Urinary bladder (tissue), 4 donors: Measurements from ENCODE around the gene FOXP1. TPM values are rescaled to one million over a fixed set of nuclear protein-coding genes. Genes with fewer than 3 reads are reported as not detected.

Experiments
- DNase-seq: peaks from one replicate; pipeline ENCODE4 v3.0.0-alpha.2; 2015; ENCODE audit errors: extremely low spot score
- H3K27ac ChIP-seq: one replicate; pipeline ENCODE4 v1.5.1; 2013; ENCODE audit warnings: low read depth, mild to moderate bottlenecking, moderate library complexity
- H3K36me3 ChIP-seq: one replicate; pipeline ENCODE4 v1.6.1; 2013; ENCODE audit warnings: mild to moderate bottlenecking, moderate library complexity; ENCODE audit not compliant: insufficient read depth
- H3K4me1 ChIP-seq: one replicate; pipeline ENCODE4 v1.6.1; 2013; ENCODE audit warnings: mild to moderate bottlenecking, moderate library complexity; ENCODE audit not compliant: insufficient read depth
- H3K4me3 ChIP-seq: one replicate; pipeline ENCODE4 v1.5.1; 2013; ENCODE audit warnings: low read depth, low read length
- WGBS: extraction: QIAGEN DNeasy Blood & Tissue Kit; methylation state at CpG from one replicate; pipeline ENCODE4 v1.1.7; 2013; 5-methylcytosine and 5-hydroxymethylcytosine counted together
- polyA plus RNA-seq: library from polyadenylated mRNA; stranded (reverse); fragments of 200-250 nt; gene quantifications from one replicate; pipeline ENCODE4 v1.2.3, GENCODE V29; 2013
- total RNA-seq: library from RNA; depleted of rRNA; stranded (reverse); fragments of >200 nt; gene quantifications from one replicate; pipeline ENCODE4 v1.2.3, GENCODE V29; 2014
- donor health status: healthy with polysubstance abuse.
- donor health status: healthy.

The FOXP1 gene
- total and polyA plus RNA-seq, 2 donors: 27.4 to 176 TPM

DNA sequence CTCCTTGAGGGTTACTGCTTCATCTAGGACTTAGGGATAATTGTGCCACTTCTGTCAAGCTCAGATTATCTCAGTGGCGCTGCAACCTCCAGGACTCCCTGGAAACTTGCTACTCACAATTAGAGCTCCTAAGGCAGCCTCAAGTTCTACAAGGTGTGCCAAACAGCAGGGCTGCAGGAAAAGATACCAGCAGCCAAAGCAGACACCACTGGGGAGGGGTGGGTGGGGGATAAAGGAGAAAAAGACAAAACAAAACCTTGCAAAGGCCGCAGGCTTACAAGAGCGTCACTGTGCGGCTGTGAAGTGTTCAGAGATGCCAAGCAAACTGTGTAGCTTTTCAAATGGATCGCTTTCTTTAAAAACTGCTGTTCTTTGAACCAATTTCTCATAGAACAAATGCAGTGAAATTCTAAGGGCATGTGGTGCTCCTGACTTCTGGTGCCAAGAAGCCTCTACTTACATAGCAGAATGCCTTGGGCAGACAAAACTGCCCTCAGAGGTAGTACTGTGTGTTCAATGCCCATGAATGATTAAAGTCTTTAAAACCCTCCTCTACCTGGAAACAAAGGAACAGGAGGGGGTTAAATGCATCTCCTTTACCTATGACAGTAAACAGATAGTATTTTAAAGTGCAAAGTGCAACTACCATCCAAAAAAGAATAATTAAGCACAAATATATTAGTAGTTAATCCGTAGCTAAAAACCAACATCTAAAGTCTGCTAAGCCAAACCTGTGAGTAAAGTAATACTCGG is 353.4 kb downstream of the FOXP1 start:
- peaks cover 1% of the 10 kb centered on the region for H3K4me1 ChIP-seq
- H3K4me3 ChIP-seq: no peak overlapping the region
- DNase-seq: no peak
- H3K36me3 ChIP-seq: no peaks in the 10 kb centered on the region
- no peak overlapping the region for H3K27ac ChIP-seq
- WGBS: 78% methylated on average over 7 of the region's 7 CpGs

GRCh38 chr3:71228156-71228866 is 355.2 kb downstream of the FOXP1 start:
- no peak overlapping the region for H3K4me3 ChIP-seq
- peaks cover 1% of the 10 kb centered on the region for H3K4me1 ChIP-seq
- WGBS: 85% methylated on average over 9 of the region's 9 CpGs
- H3K27ac ChIP-seq: no peak overlapping the region
- H3K36me3 ChIP-seq: no peaks in the 10 kb centered on the region
- no peak for DNase-seq

DNA sequence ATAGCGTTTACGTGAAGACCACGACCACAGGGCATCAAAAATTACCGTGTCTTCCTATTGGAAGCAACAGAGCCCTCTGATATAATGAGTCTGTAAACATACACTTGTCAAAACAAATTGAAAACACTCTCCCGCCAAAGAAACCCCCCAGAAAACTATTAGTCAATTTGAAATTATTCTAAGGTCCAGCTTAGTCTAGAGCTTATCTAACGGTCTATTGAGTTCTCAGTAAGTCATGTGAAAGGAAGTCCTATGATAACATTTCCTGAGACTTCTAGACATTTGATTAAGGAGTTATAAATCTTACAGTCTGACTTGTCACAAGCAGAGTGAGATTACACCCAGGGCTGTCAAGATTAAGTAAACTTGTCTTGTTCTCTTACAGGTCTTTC is 356.3 kb downstream of the FOXP1 start:
- peaks cover 1% of the 10 kb centered on the region for H3K4me1 ChIP-seq

DNA sequence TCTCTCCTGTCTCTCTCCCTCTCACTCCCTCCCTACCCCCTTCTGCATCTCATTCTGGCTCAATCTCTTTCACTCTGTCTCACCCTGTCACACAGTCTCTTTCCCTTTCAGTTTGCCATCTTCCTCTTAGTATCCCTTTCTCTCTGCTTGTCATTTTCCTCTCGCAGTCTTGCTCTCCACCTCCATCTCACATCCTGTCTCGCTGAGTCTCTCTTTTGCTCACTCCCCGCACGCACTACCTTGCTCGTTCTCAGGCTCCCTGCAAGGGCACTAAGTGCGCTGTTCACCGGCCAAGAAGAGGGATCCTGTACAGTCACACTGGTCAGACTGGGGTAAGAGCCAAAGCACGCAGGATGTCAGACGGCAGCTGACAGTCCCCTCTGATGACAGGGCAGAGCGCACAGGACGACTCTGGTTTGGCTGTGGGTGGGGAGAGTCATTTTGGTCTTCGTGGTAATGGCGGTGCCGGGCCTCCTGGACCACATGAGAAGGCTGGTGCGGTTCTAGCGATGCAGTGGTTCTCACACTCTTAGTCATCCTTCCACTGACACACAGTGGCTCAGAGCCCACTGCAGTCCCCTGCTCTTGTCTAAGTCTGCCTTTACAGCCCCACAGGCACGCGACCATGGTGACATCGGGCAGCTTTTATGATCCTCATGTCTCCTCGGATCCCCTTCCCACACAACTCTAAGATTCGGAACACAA is 356.8 kb downstream of the FOXP1 start:
- 72% methylated on average over 21 of the region's 21 CpGs for WGBS
- H3K36me3 ChIP-seq: no peaks in the 10 kb centered on the region
- no peak overlapping the region for H3K27ac ChIP-seq
- no peak overlapping the region for H3K4me3 ChIP-seq
- H3K4me1 ChIP-seq: peaks cover 1% of the 10 kb centered on the region
- DNase-seq: no peak

More for the DNA sequence above, 356.3 kb downstream of the FOXP1 start:
- Histone ChIP-seq H3K4me3 (no peak overlapping the region), H3K27ac (no peak overlapping the region), H3K36me3 (no peaks in the 10 kb centered on the region)
- no peak for DNase-seq
- 81% methylated on average over 6 of the region's 6 CpGs for WGBS

DNA sequence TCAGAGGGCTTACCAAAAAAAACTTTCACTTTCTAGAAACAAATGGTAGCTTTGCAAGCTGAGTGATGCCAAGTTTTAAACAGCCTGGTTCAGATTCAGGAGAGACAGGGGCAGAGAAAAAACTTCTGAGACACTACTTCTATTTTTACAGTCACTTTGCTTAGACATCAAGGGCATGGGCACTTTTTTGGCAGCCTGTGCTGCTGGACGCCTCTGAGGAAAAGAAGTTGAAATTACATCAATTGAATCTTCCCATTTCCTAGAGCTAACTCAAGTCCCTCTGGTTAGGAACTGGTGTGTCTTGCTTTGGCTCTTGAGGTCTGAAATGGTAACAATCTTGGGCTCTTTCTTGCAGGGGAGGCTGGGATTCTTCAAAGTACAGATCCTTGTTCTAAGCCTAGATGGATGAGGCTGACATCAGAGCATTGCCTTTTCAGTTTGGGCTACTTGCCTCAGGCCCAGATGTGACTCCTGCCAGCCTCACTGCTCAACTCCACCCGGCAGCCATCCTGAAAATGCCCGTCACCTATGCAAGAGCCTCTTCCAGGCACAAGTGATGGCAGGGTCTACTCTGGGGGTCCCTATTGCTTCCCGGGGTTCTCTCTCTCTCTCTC is 357.5 kb downstream of the FOXP1 start:
- no peak for DNase-seq
- Histone ChIP-seq H3K27ac (no peak overlapping the region), H3K4me3 (no peak overlapping the region), H3K4me1 (peaks cover 1% of the 10 kb centered on the region), H3K36me3 (no peaks in the 10 kb centered on the region)
- 51% methylated on average over 4 of the region's 4 CpGs for WGBS

- no peak for DNase-seq
- WGBS: 20% methylated on average over 7 of the region's 7 CpGs
- Histone ChIP-seq H3K27ac (no peak overlapping the region), H3K4me3 (no peak overlapping the region), H3K4me1 (peaks cover 1% of the 10 kb centered on the region), H3K36me3 (no peaks in the 10 kb centered on the region)
Observed at GRCh38 chr3:71225002-71225684, 358.4 kb downstream of the FOXP1 start.

DNA sequence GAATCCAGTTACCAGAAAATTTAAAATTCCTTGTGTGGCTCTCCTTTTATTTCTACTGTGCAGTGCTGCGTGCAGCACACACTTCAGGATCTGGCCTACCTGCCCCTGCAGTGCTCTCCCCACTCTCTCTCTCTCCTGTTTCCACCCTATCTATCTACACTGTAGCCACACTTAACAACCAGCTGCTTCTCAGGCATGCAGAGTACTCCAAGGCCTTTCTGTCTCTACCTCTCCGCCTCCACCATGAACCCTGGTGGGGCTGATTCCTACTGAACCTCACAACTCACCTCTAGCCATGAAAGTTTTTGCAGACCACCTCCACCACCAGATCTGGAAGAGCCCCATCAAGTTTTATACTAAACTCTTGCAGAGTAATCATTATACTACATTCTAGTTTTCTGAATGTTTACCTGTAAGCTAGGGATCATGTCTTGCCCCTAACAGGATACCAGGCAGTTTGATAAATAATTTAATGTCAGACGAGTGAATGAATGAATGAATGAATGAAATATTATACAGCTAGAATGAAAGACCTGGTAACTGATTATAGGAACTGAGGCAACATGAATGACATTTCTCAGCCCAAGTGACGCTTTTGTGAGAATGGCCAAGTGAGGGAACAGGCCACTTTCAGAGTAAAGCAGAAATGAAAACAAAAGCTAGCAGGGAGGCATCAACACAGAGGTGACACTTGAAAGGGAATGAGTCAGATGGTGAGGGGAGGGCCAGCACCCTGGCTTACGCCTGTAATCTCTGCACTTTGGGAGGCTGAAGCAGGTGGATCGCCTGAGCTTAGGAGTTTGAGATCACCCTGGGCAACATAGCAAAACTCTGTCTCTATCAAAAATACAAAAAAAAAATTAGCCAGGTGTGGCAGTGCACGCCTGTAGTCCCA is 363.5 kb downstream of the FOXP1 start:
- Histone ChIP-seq H3K36me3 (no peaks in the 10 kb centered on the region), H3K27ac (no peak overlapping the region), H3K4me1 (no peaks in the 10 kb centered on the region), H3K4me3 (no peak overlapping the region)
- no peak for DNase-seq
- 96% methylated on average over 7 of the region's 7 CpGs for WGBS

DNA sequence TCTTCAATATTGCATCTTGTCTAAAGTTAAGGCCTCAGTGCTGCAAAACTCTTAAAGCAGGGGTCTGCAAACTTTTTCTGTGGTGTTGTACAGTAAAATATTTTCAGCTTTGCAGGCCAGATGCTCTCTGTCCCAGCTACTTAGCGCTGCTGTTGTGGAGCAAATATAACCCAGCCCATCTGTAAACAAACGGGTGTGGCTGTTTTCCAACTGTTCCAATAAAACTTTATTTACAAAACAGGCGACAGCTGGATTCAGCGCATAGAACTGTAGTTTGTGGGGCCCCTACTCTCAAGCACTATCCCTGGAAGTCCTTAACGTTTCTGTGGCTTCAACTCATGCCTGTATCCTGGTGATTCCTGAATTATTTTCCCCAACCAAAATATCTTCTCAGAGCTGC is 365.0 kb downstream of the FOXP1 start:
- no peak for DNase-seq
- 68% methylated on average over 5 of the region's 5 CpGs for WGBS
- Histone ChIP-seq H3K36me3 (no peaks in the 10 kb centered on the region), H3K4me3 (no peak overlapping the region), H3K27ac (no peak overlapping the region), H3K4me1 (no peaks in the 10 kb centered on the region)

GRCh38 chr3:71217640-71218222 is 365.8 kb downstream of the FOXP1 start:
- H3K36me3 ChIP-seq: no peaks in the 10 kb centered on the region
- H3K27ac ChIP-seq: no peak overlapping the region
- H3K4me3 ChIP-seq: no peak overlapping the region
- DNase-seq: no peak
- 88% methylated on average over 8 of the region's 8 CpGs for WGBS
- no peaks in the 10 kb centered on the region for H3K4me1 ChIP-seq

- Histone ChIP-seq H3K27ac (no peak overlapping the region), H3K4me3 (no peak overlapping the region), H3K4me1 (no peaks in the 10 kb centered on the region), H3K36me3 (no peaks in the 10 kb centered on the region)
- no peak for DNase-seq
- WGBS: 60% methylated on average over 1 of the region's 1 CpG
Observed at GRCh38 chr3:71215351-71215750, 368.2 kb downstream of the FOXP1 start.

- Histone ChIP-seq H3K36me3 (no peaks in the 10 kb centered on the region), H3K4me3 (no peak overlapping the region), H3K4me1 (peaks cover 1% of the 10 kb centered on the region), H3K27ac (no peak overlapping the region)
- no peak for DNase-seq
- WGBS: 100% methylated on average over 1 of the region's 1 CpG
Observed at GRCh38 chr3:71214797-71215196, 368.7 kb downstream of the FOXP1 start.

- WGBS: 85% methylated on average over 4 of the region's 4 CpGs
- Histone ChIP-seq H3K36me3 (no peaks in the 10 kb centered on the region), H3K4me3 (no peak overlapping the region), H3K27ac (no peak overlapping the region), H3K4me1 (peaks cover 1% of the 10 kb centered on the region)
- no peak for DNase-seq
Observed at GRCh38 chr3:71214016-71214415, 369.5 kb downstream of the FOXP1 start.
